Measurements from ENCODE around the gene PNMT. TPM values are rescaled to one million over a fixed set of nuclear protein-coding genes. Genes with fewer than 3 reads are reported as not detected.

PNMT gene
- polyA plus RNA-seq (ENCODE audit: insufficient read length in 3 of 3) = 1 to 10 TPM; 1.3 to 2.8 (median 2.4) TPM
- long read RNA-seq, donor 1 = 0 reads
- long read RNA-seq, donor 2, partial matches to known transcripts = 0 of 1 reads
- long read RNA-seq, donor 2, other reads (novel, unspliced or antisense) = 0 of 1 reads
- long read RNA-seq, donor 3, partial matches to known transcripts = 0 of 2 reads
- long read RNA-seq, donor 3, other reads (novel, unspliced or antisense) = 0 of 2 reads
- long read RNA-seq, donor 4, partial matches to known transcripts = 0 of 8 reads
- long read RNA-seq, donor 4, other reads (novel, unspliced or antisense) = 5 of 8 reads
- long read RNA-seq, donor 5 = 0 reads
- long read RNA-seq, donor 6, partial matches to known transcripts = 0 of 2 reads
- long read RNA-seq, donor 6, other reads (novel, unspliced or antisense) = 0 of 2 reads
- long read RNA-seq, donor 7 = 0 reads
- long read RNA-seq, donor 8 = 0 reads
- long read RNA-seq, donor 9, partial matches to known transcripts = 0 of 2 reads
- long read RNA-seq, donor 9, other reads (novel, unspliced or antisense) = 0 of 2 reads
- long read RNA-seq, donor 10, partial matches to known transcripts = 0 of 2 reads
- long read RNA-seq, donor 10, other reads (novel, unspliced or antisense) = 0 of 2 reads
- long read RNA-seq, donor 11, partial matches to known transcripts = 0 of 1 reads
- long read RNA-seq, donor 11, other reads (novel, unspliced or antisense) = 0 of 1 reads
- long read RNA-seq, donor 12 = 0 reads
- long read RNA-seq, donor 13 = 0 reads
- long read RNA-seq, donor 14, partial matches to known transcripts = 0 of 3 reads
- long read RNA-seq, donor 14, other reads (novel, unspliced or antisense) = 0 of 3 reads
- long read RNA-seq, donor 15, partial matches to known transcripts = 0 of 1 reads
- long read RNA-seq, donor 15, other reads (novel, unspliced or antisense) = 0 of 1 reads
- long read RNA-seq, donor 16, partial matches to known transcripts = 0 of 5 reads
- long read RNA-seq, donor 16, other reads (novel, unspliced or antisense) = 0 of 5 reads

- peak in 4 of 11 donors; percentile 56 to 68 (median 62) for DNase-seq (ENCODE audit: extremely low read depth in 1 of 11, low read depth in 9 of 11, low spot score in 4 of 11)
Measured at GRCh38 chr17:39667945-39668924, at the start of gene PNMT. Gene PNMT, plus strand, starts transcription at chr17:39668453. Its CDS starts 23 bp downstream, at chr17:39668476.

- no peak for DNase-seq (ENCODE audit: extremely low read depth in 1 of 11, low read depth in 9 of 11, low spot score in 4 of 11)
Measured at GRCh38 chr17:39618956-39619785, 49.1 kb upstream of the PNMT start.

GRCh38 chr17:39619786-39620101, 48.5 kb upstream of the PNMT start:
- DNase-seq (ENCODE audit: extremely low read depth in 1 of 11, low read depth in 9 of 11, low spot score in 4 of 11) = no peak

- peak; percentile 53 to 87 (median 79) for DNase-seq (ENCODE audit: extremely low read depth in 1 of 11, low read depth in 9 of 11, low spot score in 4 of 11)
Measured at GRCh38 chr17:39621523-39622379, 46.5 kb upstream of the PNMT start.

GRCh38 chr17:39622380-39623006, 45.8 kb upstream of the PNMT start:
- no peak for DNase-seq (ENCODE audit: extremely low read depth in 1 of 11, low read depth in 9 of 11, low spot score in 4 of 11)

GRCh38 chr17:39623356-39623950, 44.8 kb upstream of the PNMT start:
- peak in 2 of 11 donors; percentile 55 to 58 for DNase-seq (ENCODE audit: extremely low read depth in 1 of 11, low read depth in 9 of 11, low spot score in 4 of 11)

GRCh38 chr17:39624313-39624712, 43.9 kb upstream of the PNMT start:
- no peak for DNase-seq (ENCODE audit: extremely low read depth in 1 of 11, low read depth in 9 of 11, low spot score in 4 of 11)

- no peak for DNase-seq (ENCODE audit: extremely low read depth in 1 of 11, low read depth in 9 of 11, low spot score in 4 of 11)
Measured at GRCh38 chr17:39625198-39625785, 43.0 kb upstream of the PNMT start.

- no peak for DNase-seq (ENCODE audit: extremely low read depth in 1 of 11, low read depth in 9 of 11, low spot score in 4 of 11)
Measured at GRCh38 chr17:39626171-39627046, 41.8 kb upstream of the PNMT start, which contains the start of gene PPP1R1B. Gene PPP1R1B, plus strand, starts transcription at chr17:39626952. Its CDS starts 441 bp downstream, at chr17:39627393.

GRCh38 chr17:39627047-39627711, 41.1 kb upstream of the PNMT start:
- no peak for DNase-seq (ENCODE audit: extremely low read depth in 1 of 11, low read depth in 9 of 11, low spot score in 4 of 11)

GRCh38 chr17:39627712-39628516, 40.3 kb upstream of the PNMT start:
- DNase-seq (ENCODE audit: extremely low read depth in 1 of 11, low read depth in 9 of 11, low spot score in 4 of 11) = no peak

- no peak for DNase-seq (ENCODE audit: extremely low read depth in 1 of 11, low read depth in 9 of 11, low spot score in 4 of 11)
Measured at GRCh38 chr17:39628655-39629493, 39.4 kb upstream of the PNMT start.

- no peak for DNase-seq (ENCODE audit: extremely low read depth in 1 of 11, low read depth in 9 of 11, low spot score in 4 of 11)
Measured at GRCh38 chr17:39629494-39629880, 38.8 kb upstream of the PNMT start.
